Liver (tissue), 9 donors: ENCODE results near the gene CENPO. TPM values are rescaled to one million over a fixed set of nuclear protein-coding genes. Genes with fewer than 3 reads are reported as not detected.

Source experiments
- DNase-seq: peaks from one replicate; pipeline ENCODE4 v3.0.0-alpha.2; 2017; ENCODE audit warnings: low spot score
- H3K27ac ChIP-seq, 2 donors: one replicate each; pipeline ENCODE4 v1.7.0; 2013; ENCODE audit warnings: inconsistent platforms in 2 of 2, low read length in 2 of 2, control low read depth in 1 of 2, low read depth in 1 of 2, mild to moderate bottlenecking in 1 of 2
- H3K27me3 ChIP-seq, 4 donors: one replicate each; pipeline versions ENCODE4 v1.6.1 to v1.7.0; 2013; ENCODE audit warnings: low read length in 3 of 4, inconsistent platforms in 1 of 4, mild to moderate bottlenecking in 1 of 4, moderate library complexity in 1 of 4; ENCODE audit not compliant: control insufficient read depth in 4 of 4, insufficient read depth in 4 of 4
- H3K36me3 ChIP-seq, 4 donors: one replicate each; pipeline versions ENCODE4 v1.6.1 to v1.7.0; 2013; ENCODE audit warnings: low read length in 3 of 4, mild to moderate bottlenecking in 3 of 4, low read depth in 1 of 4, moderate library complexity in 1 of 4; ENCODE audit not compliant: control insufficient read depth in 4 of 4, insufficient read depth in 3 of 4
- H3K4me1 ChIP-seq, 4 donors: one replicate each; pipeline versions ENCODE4 v1.6.1 to v1.7.0; 2013; ENCODE audit warnings: low read length in 3 of 4, mild to moderate bottlenecking in 3 of 4, moderate library complexity in 1 of 4; ENCODE audit not compliant: control insufficient read depth in 4 of 4, insufficient read depth in 4 of 4
- H3K4me3 ChIP-seq, 3 donors: one replicate each; pipeline versions ENCODE4 v1.6.1 to v1.7.0; 2013; ENCODE audit warnings: low read length in 3 of 3, control low read depth in 1 of 3, low read depth in 1 of 3, mild to moderate bottlenecking in 1 of 3
- H3K9ac ChIP-seq, 2 donors: one replicate each; pipeline ENCODE4 v1.7.0; 2013; ENCODE audit warnings: low read length in 2 of 2, mild to moderate bottlenecking in 2 of 2, moderate library complexity in 2 of 2, control low read depth in 1 of 2, low read depth in 1 of 2
- H3K9me3 ChIP-seq, 4 donors: one replicate each; pipeline versions ENCODE4 v1.6.1 to v1.7.0; 2013; ENCODE audit warnings: low read length in 3 of 4; ENCODE audit not compliant: control insufficient read depth in 4 of 4
- ATF3 ChIP-seq: IDR thresholded peaks from 2 replicates; pipeline ENCODE4 v1.6.1; 2016; ENCODE audit warnings: antibody characterized with exemption
- EGR1 ChIP-seq, 2 donors: IDR thresholded peaks; 2 replicates each; pipeline ENCODE4 v1.6.1; 2016 to 2018; ENCODE audit warnings: antibody characterized with exemption in 2 of 2, low read depth in 2 of 2
- FOXA1 ChIP-seq: IDR thresholded peaks from 2 replicates; pipeline ENCODE4 v1.6.1; 2016; ENCODE audit warnings: antibody characterized with exemption
- FOXA2 ChIP-seq: IDR thresholded peaks from 2 replicates; pipeline ENCODE4 v1.6.1; 2016; ENCODE audit warnings: antibody characterized with exemption
- HNF4A ChIP-seq, 2 donors: conservative IDR thresholded peaks; 2 replicates each; pipeline ENCODE4 v1.6.1; 2016; ENCODE audit warnings: antibody characterized with exemption in 2 of 2, mild to moderate bottlenecking in 2 of 2
- HNF4G ChIP-seq: IDR thresholded peaks from 2 replicates; pipeline ENCODE4 v1.6.1; 2016; ENCODE audit warnings: antibody characterized with exemption
- JUND ChIP-seq, 2 donors: IDR thresholded peaks; 2 replicates each; pipeline ENCODE4 v1.6.1; 2016; ENCODE audit warnings: antibody characterized with exemption in 2 of 2
- MAX ChIP-seq: IDR thresholded peaks from 2 replicates; pipeline ENCODE4 v1.6.1; 2016; ENCODE audit warnings: antibody characterized with exemption
- NR2F2 ChIP-seq: IDR thresholded peaks from 2 replicates; pipeline ENCODE4 v1.6.1; 2016; ENCODE audit warnings: antibody characterized with exemption
- RAD21 ChIP-seq, 2 donors: IDR thresholded peaks; 2 replicates each; pipeline ENCODE4 v1.6.1; 2016; ENCODE audit warnings: antibody characterized with exemption in 2 of 2, mild to moderate bottlenecking in 2 of 2
- REST ChIP-seq: IDR thresholded peaks from 2 replicates; pipeline ENCODE4 v1.6.1; 2016; ENCODE audit warnings: antibody characterized with exemption, mild to moderate bottlenecking
- RXRA ChIP-seq, 2 donors: IDR thresholded peaks; 2 replicates each; pipeline ENCODE4 v1.6.1; 2017 to 2018; ENCODE audit warnings: antibody characterized with exemption in 2 of 2, mild to moderate bottlenecking in 1 of 2
- TAF1 ChIP-seq: conservative IDR thresholded peaks from 2 replicates; pipeline ENCODE4 v1.6.1; 2016; ENCODE audit warnings: antibody characterized with exemption, mild to moderate bottlenecking
- YY1 ChIP-seq: IDR thresholded peaks from 2 replicates; pipeline ENCODE4 v1.6.1; 2016; ENCODE audit warnings: antibody characterized with exemption, mild to moderate bottlenecking
- WGBS: extraction: QIAGEN DNeasy Blood & Tissue Kit; methylation state at CpG from one replicate; pipeline ENCODE4 v1.1.7; 2013; 5-methylcytosine and 5-hydroxymethylcytosine counted together
- polyA plus RNA-seq, 2 donors: library from polyadenylated mRNA; stranded (reverse) in 1 of 2; unstranded in 1 of 2; fragments of 200-250 nt in 1 of 2; fragments of >200 nt in 1 of 2; fragmentation: Nextera tagmentation in 1 of 2; extraction: Ambion mirVana in 1 of 2; gene quantifications; one replicate each; pipeline versions ENCODE4 v1.2.1 to v1.2.3, GENCODE V29; 2013 to 2015
- total RNA-seq, 2 donors: library from RNA; depleted of rRNA; stranded (reverse); fragments of >200 nt; gene quantifications; one replicate each; pipeline ENCODE4 v1.2.3, GENCODE V29; 2014
- TF ChIP-seq, protein P1 (sequence below): IDR thresholded peaks from 2 replicates; pipeline ENCODE4 v1.6.1; 2016; ENCODE audit warnings: antibody characterized with exemption
- TF ChIP-seq, protein P2 (sequence below): fragments of 150-350 bp; IDR thresholded peaks from 2 replicates; pipeline ENCODE4 v1.5.1; 2017; ENCODE audit warnings: improper control_type of control experiment, low read depth, low read length; ENCODE audit not compliant: missing input control
- donor health status: healthy.
- donor health status: healthy.
- donor health status: healthy.
- donor health status: healthy.
- donor health status: healthy.

CENPO gene
- total and polyA plus RNA-seq, 4 donors, result 2.2 to 17.8 (median 3.2) TPM

DNA sequence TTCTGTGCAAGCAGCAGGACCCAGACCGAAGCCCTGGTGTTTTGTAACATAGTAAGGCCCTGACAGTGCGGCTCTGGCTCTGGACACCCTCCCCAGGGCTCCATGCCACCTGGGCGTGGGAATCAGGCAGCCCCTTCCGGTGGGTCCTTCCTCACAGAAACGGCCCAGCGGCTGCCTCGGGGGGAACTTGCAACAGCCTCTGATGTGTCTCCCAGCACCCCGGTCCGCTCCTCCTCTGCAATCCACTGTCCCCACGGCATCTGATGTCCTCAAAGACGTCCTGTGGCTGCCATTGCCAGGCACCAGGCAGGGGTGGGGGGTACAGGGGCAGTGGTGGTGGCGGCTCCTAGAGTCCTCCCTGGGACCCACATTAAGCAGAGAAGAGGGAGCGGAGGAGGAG is 58.8 kb downstream of the CENPO start:
- WGBS, result 94% methylated on average over 13 of the region's 13 CpGs
- Histone ChIP-seq H3K4me1 (no peaks in the 10 kb centered on the region), H3K36me3 (no peaks in the 10 kb centered on the region), H3K4me3 (no peak overlapping the region), H3K9ac (no peak overlapping the region), H3K27ac (no peak overlapping the region), H3K27me3 (no peaks in the 10 kb centered on the region), H3K9me3 (no peaks in the 10 kb centered on the region)
- no peak for DNase-seq
- TF ChIP-seq, protein P1, sequence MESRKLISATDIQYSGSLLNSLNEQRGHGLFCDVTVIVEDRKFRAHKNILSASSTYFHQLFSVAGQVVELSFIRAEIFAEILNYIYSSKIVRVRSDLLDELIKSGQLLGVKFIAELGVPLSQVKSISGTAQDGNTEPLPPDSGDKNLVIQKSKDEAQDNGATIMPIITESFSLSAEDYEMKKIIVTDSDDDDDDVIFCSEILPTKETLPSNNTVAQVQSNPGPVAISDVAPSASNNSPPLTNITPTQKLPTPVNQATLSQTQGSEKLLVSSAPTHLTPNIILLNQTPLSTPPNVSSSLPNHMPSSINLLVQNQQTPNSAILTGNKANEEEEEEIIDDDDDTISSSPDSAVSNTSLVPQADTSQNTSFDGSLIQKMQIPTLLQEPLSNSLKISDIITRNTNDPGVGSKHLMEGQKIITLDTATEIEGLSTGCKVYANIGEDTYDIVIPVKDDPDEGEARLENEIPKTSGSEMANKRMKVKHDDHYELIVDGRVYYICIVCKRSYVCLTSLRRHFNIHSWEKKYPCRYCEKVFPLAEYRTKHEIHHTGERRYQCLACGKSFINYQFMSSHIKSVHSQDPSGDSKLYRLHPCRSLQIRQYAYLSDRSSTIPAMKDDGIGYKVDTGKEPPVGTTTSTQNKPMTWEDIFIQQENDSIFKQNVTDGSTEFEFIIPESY, result no peak

DNA sequence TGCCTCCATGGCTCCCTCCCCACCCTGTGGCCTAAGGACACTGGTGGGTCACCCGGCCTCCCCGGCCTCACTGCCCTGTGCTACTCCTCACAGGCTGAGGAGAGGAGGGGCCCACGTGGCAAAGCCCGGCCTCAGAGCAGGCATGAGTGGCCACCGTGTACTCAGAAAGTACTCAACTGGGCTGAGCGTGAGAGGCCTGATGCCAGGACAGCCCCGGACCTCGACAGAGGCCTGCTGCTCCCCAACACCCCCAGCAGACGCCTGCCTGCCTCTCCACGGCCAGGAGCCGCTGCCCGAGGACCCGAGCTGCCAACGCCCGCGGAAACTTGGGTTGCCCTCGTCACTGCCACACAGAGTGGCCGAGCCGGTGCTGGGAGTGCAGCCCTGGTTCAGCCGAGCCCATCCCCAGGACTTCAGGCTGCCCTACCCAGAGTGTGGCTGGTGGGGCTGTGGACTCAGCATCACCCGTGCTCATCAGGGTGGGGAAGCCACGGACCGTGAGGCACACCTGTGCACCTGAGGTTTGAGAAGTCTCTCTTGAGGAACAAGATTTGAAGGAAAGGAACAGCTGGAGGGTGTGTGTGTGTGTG is 59.3 kb downstream of the CENPO start:
- no peak for DNase-seq
- Histone ChIP-seq H3K9ac (no peak overlapping the region), H3K4me3 (no peak overlapping the region), H3K27ac (no peak overlapping the region), H3K4me1 (no peaks in the 10 kb centered on the region), H3K27me3 (no peaks in the 10 kb centered on the region), H3K9me3 (no peaks in the 10 kb centered on the region), H3K36me3 (no peaks in the 10 kb centered on the region)
- 93% methylated on average over 23 of the region's 23 CpGs for WGBS
- TF ChIP-seq HNF4G (no peak), FOXA2 (no peak), RAD21 (IDR thresholded peaks at IDR 0.05) (no peak), FOXA1 (no peak), JUND (IDR thresholded peaks at IDR 0.05) (no peak), YY1 (no peak), HNF4A (conservative IDR thresholded peaks at IDR 0.05) (no peak), NR2F2 (no peak), TAF1 (no peak), RXRA (IDR thresholded peaks at IDR 0.05) (no peak), MAX (no peak), REST (no peak), EGR1 (IDR thresholded peaks at IDR 0.05; ENCODE audit: low read depth in 2 of 2) (no peak), ATF3 (no peak)
- TF ChIP-seq, protein P1, result no peak
- TF ChIP-seq, protein P2, sequence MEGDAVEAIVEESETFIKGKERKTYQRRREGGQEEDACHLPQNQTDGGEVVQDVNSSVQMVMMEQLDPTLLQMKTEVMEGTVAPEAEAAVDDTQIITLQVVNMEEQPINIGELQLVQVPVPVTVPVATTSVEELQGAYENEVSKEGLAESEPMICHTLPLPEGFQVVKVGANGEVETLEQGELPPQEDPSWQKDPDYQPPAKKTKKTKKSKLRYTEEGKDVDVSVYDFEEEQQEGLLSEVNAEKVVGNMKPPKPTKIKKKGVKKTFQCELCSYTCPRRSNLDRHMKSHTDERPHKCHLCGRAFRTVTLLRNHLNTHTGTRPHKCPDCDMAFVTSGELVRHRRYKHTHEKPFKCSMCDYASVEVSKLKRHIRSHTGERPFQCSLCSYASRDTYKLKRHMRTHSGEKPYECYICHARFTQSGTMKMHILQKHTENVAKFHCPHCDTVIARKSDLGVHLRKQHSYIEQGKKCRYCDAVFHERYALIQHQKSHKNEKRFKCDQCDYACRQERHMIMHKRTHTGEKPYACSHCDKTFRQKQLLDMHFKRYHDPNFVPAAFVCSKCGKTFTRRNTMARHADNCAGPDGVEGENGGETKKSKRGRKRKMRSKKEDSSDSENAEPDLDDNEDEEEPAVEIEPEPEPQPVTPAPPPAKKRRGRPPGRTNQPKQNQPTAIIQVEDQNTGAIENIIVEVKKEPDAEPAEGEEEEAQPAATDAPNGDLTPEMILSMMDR, result no peak
